ENCODE measurements around the gene TAF7.
A peak's percentile ranks its signal among the peaks of the same experiment; 100 is the strongest.
"Not testable (repeated sequence)": the region's sequence is repeated elsewhere in the genome, so short reads cannot be mapped to it uniquely, and the experiment has no call there.

Gene TAF7

GRCh38 chr5:141356950-141357349 is 36.4 kb upstream of the TAF7 start:
- no peak for FAIRE-seq
- DNase-seq (ENCODE audit: insufficient read length, low spot score) = no peak
- TF ChIP-seq CTCF (IDR thresholded peaks at IDR 0.05; ENCODE audit: insufficient read depth, missing control alignments) = no peak

- FAIRE-seq = no peak
Observed at GRCh38 chr5:141356133-141356532, 35.5 kb upstream of the TAF7 start.

GRCh38 chr5:141355641-141356040 is 35.1 kb upstream of the TAF7 start:
- DNase-seq (ENCODE audit: insufficient read length, low spot score) (no peak), FAIRE-seq (no peak)
- no peak for TF ChIP-seq CTCF (IDR thresholded peaks at IDR 0.05; ENCODE audit: insufficient read depth, missing control alignments)

More at GRCh38 chr5:141356133-141356532, 35.5 kb upstream of the TAF7 start:
- TF ChIP-seq CTCF (IDR thresholded peaks at IDR 0.05; ENCODE audit: insufficient read depth, missing control alignments) = no peak
- DNase-seq (ENCODE audit: insufficient read length, low spot score) = no peak

- DNase-seq (ENCODE audit: insufficient read length, low spot score) = no peak
- TF ChIP-seq CTCF (IDR thresholded peaks at IDR 0.05; ENCODE audit: insufficient read depth, missing control alignments) = no peak
- FAIRE-seq = no peak
Observed at GRCh38 chr5:141354900-141355469, 34.4 kb upstream of the TAF7 start, which contains the start of gene PCDHGA4. TSS of gene PCDHGA4 (plus strand) at chr5:141355021. CDS start at chr5:141355108, 87 bp downstream.

- no peak for TF ChIP-seq CTCF (IDR thresholded peaks at IDR 0.05; ENCODE audit: insufficient read depth, missing control alignments)
- FAIRE-seq (no peak), DNase-seq (ENCODE audit: insufficient read length, low spot score) (no peak)
Observed at GRCh38 chr5:141351591-141351990, 31.0 kb upstream of the TAF7 start.

- FAIRE-seq (peak; percentile 25), DNase-seq (ENCODE audit: insufficient read length, low spot score) (peak; percentile 63)
Observed at GRCh38 chr5:141349917-141350619, 29.5 kb upstream of the TAF7 start, which contains the start of gene PCDHGB1. TSS of gene PCDHGB1 (plus strand) at chr5:141350099. CDS start at chr5:141350261, 162 bp downstream.

GRCh38 chr5:141346017-141346416 is 25.4 kb upstream of the TAF7 start:
- FAIRE-seq; DNase-seq (ENCODE audit: insufficient read length, low spot score): not testable (repeated sequence)

More at GRCh38 chr5:141349917-141350619, 29.5 kb upstream of the TAF7 start, which contains the start of gene PCDHGB1:
- TF ChIP-seq CTCF (IDR thresholded peaks at IDR 0.05; ENCODE audit: insufficient read depth, missing control alignments) = peak; percentile 62

Data from D721Med (cell line).